Fibroblast of lung (primary cell): ENCODE results near the gene SNX18. TPM values are rescaled to one million over a fixed set of nuclear protein-coding genes. Genes with fewer than 3 reads are reported as not detected.

ENCODE experiments used
- DNase-seq, 2 donors: peaks; one replicate each; pipeline versions ENCODE4 v3.0.0 to v3.0.0-alpha.2; 2010; ENCODE audit warnings: low read depth in 2 of 2
- H2AFZ ChIP-seq: 2 replicates; pipeline ENCODE4 v1.5.1; 2012; ENCODE audit warnings: low read length, control low read depth, inconsistent platforms
- H3K27ac ChIP-seq: 2 replicates; pipeline ENCODE4 v1.5.1; 2011; ENCODE audit warnings: low read length, control low read depth; ENCODE audit not compliant: insufficient read depth
- H3K27me3 ChIP-seq: 2 replicates; pipeline ENCODE4 v1.5.1; 2011; ENCODE audit warnings: mild to moderate bottlenecking, low read length; ENCODE audit not compliant: control insufficient read depth, insufficient read depth
- H3K36me3 ChIP-seq: 2 replicates; pipeline ENCODE4 v1.5.1; 2011; ENCODE audit warnings: low read length; ENCODE audit not compliant: control insufficient read depth, insufficient read depth
- H3K4me1 ChIP-seq: 2 replicates; pipeline ENCODE4 v1.5.1; 2011; ENCODE audit warnings: low read length; ENCODE audit not compliant: control insufficient read depth, insufficient read depth; ENCODE audit errors: extremely low read depth
- H3K4me2 ChIP-seq: 2 replicates; pipeline ENCODE4 v1.5.1; 2011; ENCODE audit warnings: low read length, control low read depth; ENCODE audit not compliant: insufficient read depth; ENCODE audit errors: extremely low read depth
- H3K4me3 ChIP-seq, 4 experiments: fragments of 200-600 bp in 1 of 4; sonication (generic) in 1 of 4; replicated peaks in 1 of 4; 2 replicates each; pipeline ENCODE4 v1.5.1; 2011 to 2016; ENCODE audit warnings: low read length in 4 of 4, low read depth in 3 of 4, mild to moderate bottlenecking in 3 of 4, control low read depth in 2 of 4, inconsistent platforms in 1 of 4, mixed read lengths in 1 of 4; ENCODE audit not compliant: insufficient read depth in 1 of 4; ENCODE audit errors: control extremely low read depth in 1 of 4
- H3K79me2 ChIP-seq: 2 replicates; pipeline ENCODE4 v1.5.1; 2012; ENCODE audit warnings: mild to moderate bottlenecking, low read length, inconsistent platforms; ENCODE audit not compliant: control insufficient read depth, insufficient read depth
- H3K9ac ChIP-seq: 2 replicates; pipeline ENCODE4 v1.5.1; 2011; ENCODE audit warnings: mild to moderate bottlenecking, low read length, control low read depth; ENCODE audit not compliant: insufficient read depth
- H3K9me3 ChIP-seq: 2 replicates; pipeline ENCODE4 v1.5.1; 2012; ENCODE audit warnings: low read depth, low read length; ENCODE audit not compliant: control insufficient read depth, insufficient read depth
- H4K20me1 ChIP-seq: 2 replicates; pipeline ENCODE4 v1.5.1; 2011; ENCODE audit warnings: low read length; ENCODE audit not compliant: control insufficient read depth, insufficient read depth; ENCODE audit errors: extremely low read depth
- CTCF ChIP-seq, 2 donors: IDR thresholded peaks in 1 of 2; conservative IDR thresholded peaks in 1 of 2; 1 replicate in 1 of 2; 2 replicates in 1 of 2; pipeline ENCODE4 v1.5.1; 2011 to 2012; ENCODE audit warnings: low read length in 2 of 2, control low read depth in 1 of 2, inconsistent platforms in 1 of 2, low read depth in 1 of 2, mild to moderate bottlenecking in 1 of 2
- EZH2 ChIP-seq: IDR thresholded peaks from 2 replicates; pipeline ENCODE4 v1.5.1; 2012; ENCODE audit warnings: low read length, control low read depth, mild to moderate bottlenecking; ENCODE audit errors: missing control alignments
- polyA plus RNA-seq, 2 donors: library from polyadenylated mRNA; depleted of rRNA in 1 of 2; stranded (reverse) in 1 of 2; unstranded in 1 of 2; fragments of >200 nt; gene quantifications; 2 replicates each; pipeline ENCODE4 v1.2.1, GENCODE V29; 2011 to 2012; ENCODE audit warnings: missing spikeins in 1 of 2
- total RNA-seq: library from RNA; depleted of rRNA; stranded (reverse); fragments of >200 nt; gene quantifications from 2 replicates; pipeline ENCODE4 v1.2.1, GENCODE V29; 2014

The SNX18 gene
- total and polyA plus RNA-seq, 2 donors (not counting 1 experiment from before 2014, with no cell fraction given), result 80.1 to 109 TPM

- no peaks in the 10 kb centered on the region for H3K27me3 ChIP-seq
- no peak overlapping the region for H3K4me2 ChIP-seq
- H3K36me3 ChIP-seq, result peaks cover 3% of the 10 kb centered on the region
- H3K27ac ChIP-seq, result no peak overlapping the region
- no peak overlapping the region for H2AFZ ChIP-seq
- H3K9ac ChIP-seq, result no peak overlapping the region
- no peak for DNase-seq
- no peaks in the 10 kb centered on the region for H3K9me3 ChIP-seq
- H3K79me2 ChIP-seq, result peaks cover 85% of the 10 kb centered on the region
- peaks cover 3% of the 10 kb centered on the region for H3K4me1 ChIP-seq
- H4K20me1 ChIP-seq, result peaks cover 4% of the 10 kb centered on the region
- H3K4me3 ChIP-seq, result no peak overlapping the region
- no peak for TF ChIP-seq CTCF (conservative IDR thresholded peaks at IDR 0.05 in 1 of 2, IDR thresholded peaks at IDR 0.05 in 1 of 2; ENCODE audit: low read depth in 1 of 2, low read length in 2 of 2)
- no peak for TF ChIP-seq EZH2
Measured at GRCh38 chr5:54540286-54540685, 22.7 kb downstream of the SNX18 start.

DNA sequence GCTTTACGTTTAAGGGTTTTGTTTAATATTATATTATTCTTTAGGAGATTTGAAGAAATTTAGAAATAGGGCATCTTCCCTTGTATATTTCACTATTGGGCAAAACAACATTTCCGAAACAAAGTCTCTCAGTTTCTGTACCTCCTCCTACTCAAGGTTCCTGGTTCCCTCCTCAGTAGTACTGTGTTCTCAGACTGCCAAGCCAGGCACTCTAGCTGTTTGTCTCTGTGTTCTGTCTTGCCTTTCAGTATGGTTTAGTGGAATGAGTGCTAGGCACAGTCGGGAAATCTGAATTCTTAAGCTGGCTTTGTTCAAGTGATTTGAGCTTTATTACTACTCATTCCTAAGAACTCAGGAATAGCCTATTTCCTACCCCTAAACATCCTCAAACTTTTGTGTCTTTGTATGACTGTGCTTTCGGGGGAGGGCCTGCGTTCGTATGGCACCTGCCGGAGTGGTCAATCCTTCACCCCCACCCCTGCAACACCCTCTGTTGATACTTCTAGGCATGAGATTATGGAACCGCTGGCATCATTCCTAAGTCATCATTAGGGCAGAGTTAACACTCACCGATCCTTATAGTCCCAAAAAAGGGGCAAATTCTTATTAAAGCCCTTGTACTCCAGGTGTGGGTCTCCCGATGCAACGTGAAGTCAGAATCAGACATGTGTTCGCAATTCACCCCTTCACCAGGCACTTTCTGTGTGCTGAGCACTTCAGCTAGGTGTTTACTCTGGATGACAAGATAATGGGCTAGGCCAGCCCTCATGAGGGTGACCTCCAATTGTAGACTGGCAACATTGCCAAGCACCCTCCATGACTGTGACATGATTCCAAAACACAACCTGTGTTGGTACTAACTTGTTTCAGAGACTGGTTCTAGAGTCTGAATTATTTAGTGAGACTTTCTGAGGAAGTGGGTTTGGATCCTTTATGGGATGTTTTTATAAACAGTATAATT is 24.5 kb downstream of the SNX18 start:
- Histone ChIP-seq H3K4me3 (no peak overlapping the region), H3K9ac (no peak overlapping the region), H3K79me2 (peaks cover 81% of the 10 kb centered on the region), H3K9me3 (no peaks in the 10 kb centered on the region), H3K4me2 (no peak overlapping the region), H2AFZ (no peak overlapping the region), H3K27me3 (no peaks in the 10 kb centered on the region), H3K27ac (no peak overlapping the region), H3K4me1 (peaks cover 3% of the 10 kb centered on the region), H4K20me1 (peaks cover 2% of the 10 kb centered on the region), H3K36me3 (no peaks in the 10 kb centered on the region)
- no peak for DNase-seq
- TF ChIP-seq CTCF (conservative IDR thresholded peaks at IDR 0.05 in 1 of 2, IDR thresholded peaks at IDR 0.05 in 1 of 2; ENCODE audit: low read depth in 1 of 2, low read length in 2 of 2), result no peak
- no peak for TF ChIP-seq EZH2

GRCh38 chr5:54544044-54544443 is 26.5 kb downstream of the SNX18 start:
- Histone ChIP-seq H3K9ac (no peak overlapping the region), H3K4me3 (no peak overlapping the region), H2AFZ (no peak overlapping the region), H3K27ac (no peak overlapping the region), H3K36me3 (no peaks in the 10 kb centered on the region), H3K4me2 (no peak overlapping the region), H3K79me2 (peaks cover 64% of the 10 kb centered on the region), H3K9me3 (no peaks in the 10 kb centered on the region), H4K20me1 (peaks cover 2% of the 10 kb centered on the region), H3K4me1 (peaks cover 8% of the 10 kb centered on the region), H3K27me3 (no peaks in the 10 kb centered on the region)
- no peak for TF ChIP-seq CTCF (conservative IDR thresholded peaks at IDR 0.05 in 1 of 2, IDR thresholded peaks at IDR 0.05 in 1 of 2; ENCODE audit: low read depth in 1 of 2, low read length in 2 of 2)
- no peak for TF ChIP-seq EZH2
- DNase-seq, result no peak
